ENCODE results near the gene SLC28A1. TPM values are rescaled to one million over a fixed set of nuclear protein-coding genes. Genes with fewer than 3 reads are reported as not detected.

Gene SLC28A1
- total RNA-seq, 1 donor from 2014 or later: 0.19 TPM

- no peak for TF ChIP-seq CTCF (conservative IDR thresholded peaks at IDR 0.05)
- no peaks in the 10 kb centered on the region for H3K36me3 Mint-ChIP-seq
- peaks cover 1% of the 10 kb centered on the region for H3K27me3 Mint-ChIP-seq
- peaks cover 2% of the 10 kb centered on the region for H3K9me3 Mint-ChIP-seq
- DNase-seq (ENCODE audit: extremely low spot score, unreplicated experiment): no peak
- H3K4me1 Mint-ChIP-seq (ENCODE audit: unreplicated experiment): peaks cover 24% of the 10 kb centered on the region
- H3K27ac Mint-ChIP-seq: no peak overlapping the region
- H3K4me3 Mint-ChIP-seq: no peak overlapping the region
These were observed 25.3 kb downstream of the SLC28A1 start for GRCh38 chr15:84909782-84910181.

GRCh38 chr15:84910928-84911623 lies 26.6 kb downstream of the SLC28A1 start:
- Mint-ChIP-seq H3K27ac (no peak overlapping the region), H3K4me3 (no peak overlapping the region), H3K4me1 (ENCODE audit: unreplicated experiment) (peaks cover 34% of the 10 kb centered on the region), H3K36me3 (no peaks in the 10 kb centered on the region), H3K9me3 (peaks cover 4% of the 10 kb centered on the region), H3K27me3 (peaks cover 3% of the 10 kb centered on the region)
- TF ChIP-seq CTCF (conservative IDR thresholded peaks at IDR 0.05): no peak
- DNase-seq (ENCODE audit: extremely low spot score, unreplicated experiment): no peak

GRCh38 chr15:84911879-84912660 lies 27.6 kb downstream of the SLC28A1 start:
- peaks cover 3% of the 10 kb centered on the region for H3K27me3 Mint-ChIP-seq
- H3K36me3 Mint-ChIP-seq: no peaks in the 10 kb centered on the region
- H3K9me3 Mint-ChIP-seq: peaks cover 4% of the 10 kb centered on the region
- no peak for TF ChIP-seq CTCF (conservative IDR thresholded peaks at IDR 0.05)
- H3K4me3 Mint-ChIP-seq: no peak overlapping the region
- peak overlapping the region; percentile 33 for H3K27ac Mint-ChIP-seq
- H3K4me1 Mint-ChIP-seq (ENCODE audit: unreplicated experiment): peaks cover 35% of the 10 kb centered on the region
- no peak for DNase-seq (ENCODE audit: extremely low spot score, unreplicated experiment)

GRCh38 chr15:84913360-84913723 lies 28.9 kb downstream of the SLC28A1 start:
- Mint-ChIP-seq H3K36me3 (no peaks in the 10 kb centered on the region), H3K27ac (no peak overlapping the region), H3K9me3 (peaks cover 4% of the 10 kb centered on the region), H3K27me3 (peaks cover 3% of the 10 kb centered on the region), H3K4me1 (ENCODE audit: unreplicated experiment) (peaks cover 42% of the 10 kb centered on the region), H3K4me3 (no peak overlapping the region)
- no peak for DNase-seq (ENCODE audit: extremely low spot score, unreplicated experiment)
- TF ChIP-seq CTCF (conservative IDR thresholded peaks at IDR 0.05): no peak

- Mint-ChIP-seq H3K4me1 (ENCODE audit: unreplicated experiment) (peaks cover 35% of the 10 kb centered on the region), H3K9me3 (peaks cover 4% of the 10 kb centered on the region), H3K27me3 (peaks cover 3% of the 10 kb centered on the region), H3K4me3 (no peak overlapping the region), H3K36me3 (no peaks in the 10 kb centered on the region), H3K27ac (no peak overlapping the region)
- no peak for TF ChIP-seq CTCF (conservative IDR thresholded peaks at IDR 0.05)
- DNase-seq (ENCODE audit: extremely low spot score, unreplicated experiment): no peak
These were observed 29.9 kb downstream of the SLC28A1 start for GRCh38 chr15:84914351-84914750.
